IPS-NIHi11 (cell line): ENCODE measurements around the gene YTHDC2.

Experiments used
- DNase-seq: peaks from one replicate; pipeline ENCODE4 v3.0.0; 2012; ENCODE audit warnings: mixed read lengths, low spot score

The YTHDC2 gene

DNA sequence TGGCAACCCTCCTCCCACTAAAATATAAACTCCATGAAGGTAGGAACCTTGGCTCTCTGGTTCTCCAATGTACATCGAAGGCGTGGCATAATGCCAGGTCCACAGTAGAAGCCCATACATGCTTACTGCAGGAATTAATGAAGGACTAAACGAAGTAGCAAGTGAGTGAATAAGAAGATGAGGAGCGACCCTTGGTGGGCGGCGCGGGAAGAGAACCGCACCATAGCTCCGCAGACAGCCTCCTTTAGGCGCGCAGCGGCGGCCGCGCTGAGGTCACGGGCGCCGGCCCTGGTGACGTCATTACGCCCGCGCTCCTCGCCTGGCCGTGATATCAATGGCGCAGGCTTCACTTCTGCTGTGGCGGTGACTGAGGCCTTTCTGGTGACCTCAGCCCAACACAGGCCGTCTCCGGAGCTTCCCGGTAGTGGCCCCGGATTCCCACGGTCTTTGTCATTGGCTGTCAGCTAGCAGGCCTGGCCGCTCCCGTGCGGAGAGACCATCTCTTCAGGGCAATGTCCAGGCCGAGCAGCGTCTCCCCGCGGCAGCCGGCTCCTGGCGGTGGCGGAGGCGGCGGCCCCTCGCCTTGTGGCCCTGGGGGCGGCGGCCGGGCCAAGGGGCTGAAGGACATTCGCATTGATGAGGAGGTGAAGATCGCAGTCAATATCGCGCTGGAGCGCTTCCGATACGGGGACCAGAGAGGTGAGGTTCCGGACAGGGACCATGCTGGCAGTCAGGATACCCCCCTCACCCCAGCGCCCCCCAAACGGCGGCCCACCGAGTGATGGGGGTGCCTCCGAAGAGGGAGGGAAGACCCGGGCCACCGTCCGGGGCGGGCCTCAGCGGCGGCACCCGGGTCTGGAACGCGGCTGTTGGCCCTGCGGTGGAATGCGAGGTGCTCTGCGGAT is at the start of gene YTHDC2:
Gene YTHDC2 (plus strand): TSS at position 311 of the 905 bp plus-strand sequence. CDS start 202 bp downstream, at position 513.
- peak; percentile 86 for DNase-seq

DNA sequence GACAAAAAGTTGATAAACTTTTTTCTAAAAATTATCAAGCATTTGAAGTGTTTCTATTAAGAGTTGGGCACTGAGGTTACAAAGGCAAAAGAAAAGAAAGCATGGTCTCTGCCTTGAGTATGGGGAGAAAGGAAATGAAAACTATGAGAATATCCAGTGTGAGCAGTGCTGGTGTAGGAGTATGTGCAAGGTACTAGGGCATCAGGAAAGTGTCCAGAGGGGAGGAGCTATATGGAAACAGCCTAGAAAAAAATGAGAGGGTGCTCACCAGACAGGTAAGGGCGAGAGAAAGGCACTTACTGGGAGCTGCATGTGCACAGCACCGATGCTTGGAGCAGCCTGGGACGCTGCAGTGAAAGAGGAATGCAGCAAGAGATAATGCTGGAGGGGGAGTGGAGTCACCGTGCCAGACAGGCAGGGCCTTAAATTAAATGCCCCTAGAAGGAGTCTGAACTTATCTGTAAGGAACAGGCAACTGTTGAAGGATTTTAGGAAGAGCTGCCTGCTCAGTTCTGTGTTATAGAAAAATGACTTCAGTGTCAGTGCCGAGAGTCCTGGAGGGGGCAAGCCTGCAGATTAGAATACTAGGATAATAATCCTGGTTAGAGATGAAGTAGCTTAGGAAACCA is 39.3 kb upstream of the YTHDC2 start:
- no peak for DNase-seq

DNA sequence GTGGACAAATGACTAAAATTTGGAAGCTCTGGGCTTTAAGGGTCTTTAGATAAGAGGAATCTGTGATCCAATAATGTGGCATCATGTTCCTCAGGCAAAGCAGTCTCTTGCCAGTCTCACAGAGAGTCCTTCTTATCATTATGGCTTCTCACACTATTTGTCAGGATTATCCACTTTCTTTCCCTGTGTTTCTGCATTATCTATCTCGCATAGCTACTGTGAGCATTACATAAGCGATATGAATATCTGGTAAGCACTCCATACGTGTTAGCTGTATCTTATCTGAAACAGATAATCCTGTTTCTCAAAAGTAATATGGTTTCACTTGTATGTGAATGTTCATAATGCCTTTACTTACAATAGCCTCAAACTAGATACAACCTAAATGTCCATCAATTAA is 34.8 kb upstream of the YTHDC2 start:
- DNase-seq: no peak

GRCh38 chr5:113480243-113480642 is 33.3 kb upstream of the YTHDC2 start:
- no peak for DNase-seq

- DNase-seq: peak; percentile 71
Measured at GRCh38 chr5:113487416-113487780, 26.1 kb upstream of the YTHDC2 start.

DNA sequence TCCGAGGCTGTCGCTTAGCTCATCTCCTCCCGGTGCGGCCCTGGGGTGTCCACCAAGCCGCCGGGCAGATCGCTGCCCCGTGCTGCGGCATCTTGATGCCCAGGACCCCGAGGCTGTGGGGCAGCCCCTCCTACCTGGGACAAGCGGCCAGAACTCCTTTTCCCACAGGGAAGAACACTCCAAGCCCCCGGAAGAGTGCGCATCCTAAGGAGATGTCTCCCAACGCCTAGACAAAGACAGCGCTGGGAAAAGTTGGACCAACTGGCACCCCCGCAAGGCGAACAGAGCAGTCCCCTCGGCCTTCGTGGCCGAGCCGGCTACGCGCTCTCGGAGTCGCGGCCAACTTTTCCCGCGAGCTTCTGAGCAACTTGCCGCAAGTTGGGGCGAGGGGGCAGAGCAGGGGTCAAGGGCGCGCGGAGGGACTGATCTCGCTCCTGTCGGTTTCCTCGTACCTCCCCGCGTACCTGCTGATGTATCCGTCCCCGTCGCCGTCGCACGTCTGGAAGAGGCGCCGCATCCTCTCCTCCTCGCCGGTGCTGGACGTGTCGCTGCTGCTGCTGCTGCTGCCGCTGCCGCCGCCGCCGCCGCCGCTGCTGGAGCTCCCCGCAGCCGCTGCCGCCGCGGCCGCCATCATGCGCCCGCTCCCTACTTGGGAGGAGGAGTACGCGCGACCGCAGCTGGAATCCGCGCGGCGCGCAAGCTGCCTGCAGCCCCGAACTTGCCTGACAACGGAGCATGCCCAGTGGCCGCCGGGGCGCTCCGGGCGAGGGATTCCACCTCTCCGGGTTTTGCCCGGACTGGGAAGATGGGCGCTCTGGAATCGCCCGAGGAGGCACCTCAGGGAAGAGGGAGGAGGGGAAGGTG is 25.5 kb upstream of the YTHDC2 start, which contains the start of gene MCC:
Gene MCC (minus strand): TSS at position 673 of the 864 bp plus-strand sequence.
- peak; percentile 94 for DNase-seq

- DNase-seq: no peak
Measured at GRCh38 chr5:113488645-113489184, 24.8 kb upstream of the YTHDC2 start.

DNA sequence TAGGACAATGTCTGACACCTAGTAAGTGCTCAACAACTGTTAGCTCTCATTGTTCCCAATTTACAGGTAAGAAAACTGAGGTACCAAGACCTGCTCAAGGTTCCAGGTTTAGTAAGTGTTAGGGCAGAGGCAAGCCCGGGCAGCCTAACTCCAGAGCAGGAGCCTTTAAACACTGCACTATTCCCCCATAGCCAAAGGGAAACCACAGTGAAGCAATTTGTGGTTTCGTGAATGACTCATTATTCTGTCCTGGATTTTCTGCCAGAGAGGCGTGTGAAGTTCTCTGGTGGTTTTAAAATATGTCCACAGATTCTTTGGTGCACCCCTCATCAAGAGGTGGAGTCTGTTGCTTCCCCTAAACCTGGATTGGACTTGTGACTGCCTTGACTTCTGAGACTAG is 24.2 kb upstream of the YTHDC2 start:
- DNase-seq: no peak

DNA sequence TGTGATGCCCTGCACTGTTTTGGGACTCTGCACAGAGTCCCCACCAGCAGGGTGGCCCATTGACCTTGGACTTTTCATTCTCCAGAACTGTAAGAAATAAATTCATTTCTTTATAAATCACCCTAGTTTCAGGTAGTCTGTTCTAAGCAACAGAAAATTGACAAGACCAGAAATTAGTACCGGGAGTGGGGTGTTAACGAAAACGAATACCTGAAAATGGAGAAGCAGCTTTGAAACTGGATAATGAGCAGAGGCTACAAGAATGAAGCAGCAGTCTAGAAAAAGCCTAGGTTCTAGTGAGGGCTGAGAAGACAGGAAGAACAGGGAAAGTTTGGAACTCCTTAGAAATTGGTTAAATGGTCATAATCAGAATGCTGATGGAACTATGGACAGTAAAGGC is 23.2 kb upstream of the YTHDC2 start:
- DNase-seq: no peak

DNA sequence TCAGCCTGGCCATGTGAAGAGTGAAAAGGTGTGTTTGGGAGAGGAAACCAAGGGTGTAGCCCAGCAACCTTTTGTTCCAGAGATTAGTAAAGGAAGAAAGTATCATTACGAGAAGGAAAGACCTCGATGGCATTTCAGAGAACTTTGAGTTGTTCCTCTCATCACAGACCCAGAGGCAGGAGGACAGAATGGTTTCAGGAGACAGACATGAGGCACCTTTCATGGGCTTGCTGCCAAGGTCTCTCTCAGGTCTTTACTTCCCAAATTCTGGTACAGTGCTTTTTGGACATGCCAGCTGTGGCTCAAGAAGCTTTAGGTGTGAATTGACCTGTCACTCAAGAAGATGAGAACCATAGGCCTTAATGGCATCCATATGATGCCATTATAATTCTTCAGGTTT is 22.5 kb upstream of the YTHDC2 start:
- no peak for DNase-seq

GRCh38 chr5:113493446-113493845 is 20.0 kb upstream of the YTHDC2 start:
- DNase-seq: no peak

DNA sequence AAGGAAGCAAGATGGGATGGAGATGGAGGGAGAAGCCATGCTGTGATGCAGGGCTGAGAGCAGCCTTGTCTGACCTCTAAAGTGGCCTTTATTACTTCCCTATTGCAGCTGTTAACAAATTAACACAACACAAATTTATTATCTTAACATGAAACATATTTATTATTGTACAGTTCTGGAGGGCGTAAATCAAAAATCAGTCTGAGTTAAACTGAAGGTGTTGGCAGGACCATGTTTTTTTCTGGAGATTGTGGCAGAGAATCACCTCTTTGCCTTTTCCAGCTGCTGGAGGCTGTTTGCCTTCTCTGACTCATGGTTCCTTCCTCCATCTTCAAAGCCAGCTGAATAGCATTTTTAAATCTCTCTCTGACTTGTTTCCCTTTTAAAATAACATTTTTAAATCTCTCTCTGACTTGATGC is 18.1 kb upstream of the YTHDC2 start:
- no peak for DNase-seq

DNA sequence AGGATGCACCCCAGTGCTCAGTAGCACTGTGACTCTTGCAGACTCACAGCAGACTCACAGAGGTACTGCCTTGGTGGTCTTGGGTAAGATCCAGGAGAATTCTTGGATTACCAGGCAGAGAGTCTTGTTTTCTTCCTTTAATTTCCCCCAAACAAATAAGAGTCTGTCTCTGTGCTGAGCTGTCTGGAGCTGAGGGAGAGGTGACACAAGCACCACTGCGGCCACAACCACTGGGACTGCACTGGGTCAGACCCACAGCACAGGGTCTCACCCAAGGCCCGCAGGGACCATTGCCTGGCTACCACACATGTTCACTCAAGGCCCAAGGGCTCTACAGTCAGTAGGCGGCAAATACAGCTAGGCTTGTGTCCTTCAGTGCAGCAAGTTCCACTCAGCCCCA is 11.4 kb upstream of the YTHDC2 start:
- no peak for DNase-seq

GRCh38 chr5:113503146-113503545 is 10.3 kb upstream of the YTHDC2 start:
- no peak for DNase-seq

GRCh38 chr5:113505181-113505580 is 8.3 kb upstream of the YTHDC2 start:
- no peak for DNase-seq

- no peak for DNase-seq
Measured at GRCh38 chr5:113507601-113508000, 5.9 kb upstream of the YTHDC2 start.

GRCh38 chr5:113508756-113509155 is 4.7 kb upstream of the YTHDC2 start:
- DNase-seq: no peak

- no peak for DNase-seq
Measured at GRCh38 chr5:113510836-113511451, 2.5 kb upstream of the YTHDC2 start.

GRCh38 chr5:113512341-113512740 is 1.2 kb upstream of the YTHDC2 start:
- no peak for DNase-seq

GRCh38 chr5:113514289-113514635 is 768 bp downstream of the YTHDC2 start:
- no peak for DNase-seq

GRCh38 chr5:113518884-113519283 is 5.4 kb downstream of the YTHDC2 start:
- no peak for DNase-seq

GRCh38 chr5:113519412-113519811 is 5.9 kb downstream of the YTHDC2 start:
- no peak for DNase-seq
